HG02623 (cell line): ENCODE measurements around the gene SEPTIN12.
"Not testable (repeated sequence)": the region's sequence is repeated elsewhere in the genome, so short reads cannot be mapped to it uniquely, and the experiment has no call there.

Experiments used
- ATAC-seq: cut with Tn5 transposase; IDR thresholded peaks from one replicate; pipeline ENCODE4 v1.9.1; 2021; ENCODE audit warnings: moderate library complexity; ENCODE audit not compliant: unreplicated experiment

Gene SEPTIN12

GRCh38 chr16:4760221-4760910, 27.8 kb downstream of the SEPTIN12 start:
- ATAC-seq, result no peak

- no peak for ATAC-seq
These were observed 32.5 kb downstream of the SEPTIN12 start for GRCh38 chr16:4755687-4756086.

- no peak for ATAC-seq
These were observed 33.3 kb downstream of the SEPTIN12 start for GRCh38 chr16:4754865-4755264.

GRCh38 chr16:4753227-4753626, 34.9 kb downstream of the SEPTIN12 start:
- ATAC-seq, result no peak

- ATAC-seq, result no peak
These were observed 35.6 kb downstream of the SEPTIN12 start for GRCh38 chr16:4752351-4753100.

- ATAC-seq, result no peak
These were observed 37.2 kb downstream of the SEPTIN12 start for GRCh38 chr16:4750896-4751295.

GRCh38 chr16:4749700-4750257, 38.4 kb downstream of the SEPTIN12 start:
- no peak for ATAC-seq

GRCh38 chr16:4748682-4749411, 39.3 kb downstream of the SEPTIN12 start:
- ATAC-seq, result no peak

- no peak for ATAC-seq
These were observed 40.1 kb downstream of the SEPTIN12 start for GRCh38 chr16:4747906-4748681.

GRCh38 chr16:4746991-4747574, 41.1 kb downstream of the SEPTIN12 start:
- no peak for ATAC-seq

- no peak for ATAC-seq
These were observed 41.9 kb downstream of the SEPTIN12 start for GRCh38 chr16:4746215-4746614.

GRCh38 chr16:4745274-4745569, 42.9 kb downstream of the SEPTIN12 start:
- no peak for ATAC-seq

GRCh38 chr16:4744555-4745273, 43.4 kb downstream of the SEPTIN12 start:
- ATAC-seq, result no peak

- ATAC-seq, result no peak
These were observed 44.8 kb downstream of the SEPTIN12 start for GRCh38 chr16:4743226-4743878.

- not testable (repeated sequence) for ATAC-seq
These were observed 49.8 kb downstream of the SEPTIN12 start for GRCh38 chr16:4738370-4738769.

GRCh38 chr16:4737545-4737944, 50.6 kb downstream of the SEPTIN12 start:
- ATAC-seq, result no peak

GRCh38 chr16:4736546-4736945, 51.6 kb downstream of the SEPTIN12 start:
- ATAC-seq, result no peak

- peak; percentile 42 for ATAC-seq
These were observed 53.2 kb downstream of the SEPTIN12 start for GRCh38 chr16:4734730-4735535.
